Omental fat pad (tissue), 4 donors: ENCODE data around the gene SDF4. TPM values are rescaled to one million over a fixed set of nuclear protein-coding genes. Genes with fewer than 3 reads are reported as not detected.

Experiments used
- ATAC-seq: fragments of 150-250 bp; one replicate; pipeline ENCODE4 v1.9.1; 2016; ENCODE audit warnings: mild to moderate bottlenecking, moderate library complexity; ENCODE audit not compliant: low FRiP score
- DNase-seq: peaks from one replicate; pipeline ENCODE4 v3.0.0-alpha.2; 2019; ENCODE audit warnings: low spot score
- total RNA-seq, 4 donors: library from RNA; depleted of rRNA; stranded (reverse); fragments of >200 nt; gene quantifications; one replicate each; pipeline ENCODE4 v1.1.0, GENCODE V29; 2016
- TF ChIP-seq, protein P1 (sequence below), 3 donors: fragments of 450-650 bp; IDR thresholded peaks; one replicate each; pipeline ENCODE4 v1.5.1; 2016 to 2017; ENCODE audit warnings: antibody characterized with exemption in 3 of 3, mild to moderate bottlenecking in 3 of 3, moderate library complexity in 2 of 3

SDF4 gene
- total RNA-seq, 4 donors from 2014 or later: 78.3 to 122 (median 98.8) TPM

DNA sequence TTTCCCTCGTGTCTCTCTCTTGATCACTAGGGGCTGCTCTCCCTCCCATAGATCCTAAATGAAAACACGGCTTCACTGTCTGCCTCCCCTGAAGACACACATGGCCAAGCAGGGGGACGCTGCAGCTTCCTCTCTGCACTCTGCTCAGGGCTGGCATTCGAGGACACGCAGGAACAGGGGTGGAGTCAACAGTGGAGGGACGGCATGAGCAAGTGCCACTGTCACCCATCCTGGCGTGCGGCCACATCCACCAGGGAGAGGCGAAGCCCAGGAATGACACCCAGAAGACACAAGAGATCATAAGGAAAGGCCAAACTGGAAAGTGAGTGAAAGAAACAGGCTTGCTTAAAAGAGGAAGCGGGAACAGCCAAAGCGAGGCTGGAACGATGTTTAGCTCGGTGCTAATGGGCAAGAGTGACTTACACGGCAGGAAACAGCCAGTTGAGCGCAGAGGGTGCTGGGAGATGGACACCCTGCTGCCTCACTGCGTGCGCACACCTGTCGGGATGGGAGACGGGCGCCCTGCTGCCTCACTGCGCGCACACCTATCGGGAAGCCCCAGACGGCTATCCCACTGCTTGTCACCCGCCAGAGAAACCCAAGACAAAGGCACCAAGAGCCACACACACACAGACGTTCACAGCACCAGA lies 28.3 kb upstream of the SDF4 start:
- TF ChIP-seq, protein P1, sequence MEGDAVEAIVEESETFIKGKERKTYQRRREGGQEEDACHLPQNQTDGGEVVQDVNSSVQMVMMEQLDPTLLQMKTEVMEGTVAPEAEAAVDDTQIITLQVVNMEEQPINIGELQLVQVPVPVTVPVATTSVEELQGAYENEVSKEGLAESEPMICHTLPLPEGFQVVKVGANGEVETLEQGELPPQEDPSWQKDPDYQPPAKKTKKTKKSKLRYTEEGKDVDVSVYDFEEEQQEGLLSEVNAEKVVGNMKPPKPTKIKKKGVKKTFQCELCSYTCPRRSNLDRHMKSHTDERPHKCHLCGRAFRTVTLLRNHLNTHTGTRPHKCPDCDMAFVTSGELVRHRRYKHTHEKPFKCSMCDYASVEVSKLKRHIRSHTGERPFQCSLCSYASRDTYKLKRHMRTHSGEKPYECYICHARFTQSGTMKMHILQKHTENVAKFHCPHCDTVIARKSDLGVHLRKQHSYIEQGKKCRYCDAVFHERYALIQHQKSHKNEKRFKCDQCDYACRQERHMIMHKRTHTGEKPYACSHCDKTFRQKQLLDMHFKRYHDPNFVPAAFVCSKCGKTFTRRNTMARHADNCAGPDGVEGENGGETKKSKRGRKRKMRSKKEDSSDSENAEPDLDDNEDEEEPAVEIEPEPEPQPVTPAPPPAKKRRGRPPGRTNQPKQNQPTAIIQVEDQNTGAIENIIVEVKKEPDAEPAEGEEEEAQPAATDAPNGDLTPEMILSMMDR (IDR thresholded peaks at IDR 0.05): no peak
- ATAC-seq (no peak), DNase-seq (no peak)

- TF ChIP-seq, protein P1 (IDR thresholded peaks at IDR 0.05): no peak
- DNase-seq (no peak), ATAC-seq (no peak)
Observed at GRCh38 chr1:1259540-1259939, 27.7 kb upstream of the SDF4 start.

DNA sequence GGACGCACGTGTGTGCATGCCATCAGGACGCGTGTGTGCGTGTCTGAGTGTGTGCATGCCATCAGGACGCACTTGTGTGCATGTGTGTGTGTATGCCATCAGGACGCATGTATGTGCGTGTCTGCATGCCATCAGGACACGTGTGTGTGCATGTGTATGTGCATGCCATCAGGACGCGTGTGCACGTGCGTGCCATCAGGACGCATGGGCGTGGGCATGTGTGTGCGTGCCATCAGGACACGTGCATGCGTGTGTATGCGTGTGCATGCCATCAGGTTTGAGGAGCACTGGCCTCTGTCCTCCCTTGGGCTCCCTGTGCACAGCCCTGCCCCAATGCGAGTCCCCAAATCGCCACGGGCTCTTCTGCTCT lies 27.3 kb upstream of the SDF4 start:
- TF ChIP-seq, protein P1 (IDR thresholded peaks at IDR 0.05): no peak
- no peak for DNase-seq
- no peak for ATAC-seq

GRCh38 chr1:1256956-1257871 lies 25.4 kb upstream of the SDF4 start:
- DNase-seq (no peak), ATAC-seq (no peak)
- TF ChIP-seq, protein P1 (IDR thresholded peaks at IDR 0.05): no peak

DNA sequence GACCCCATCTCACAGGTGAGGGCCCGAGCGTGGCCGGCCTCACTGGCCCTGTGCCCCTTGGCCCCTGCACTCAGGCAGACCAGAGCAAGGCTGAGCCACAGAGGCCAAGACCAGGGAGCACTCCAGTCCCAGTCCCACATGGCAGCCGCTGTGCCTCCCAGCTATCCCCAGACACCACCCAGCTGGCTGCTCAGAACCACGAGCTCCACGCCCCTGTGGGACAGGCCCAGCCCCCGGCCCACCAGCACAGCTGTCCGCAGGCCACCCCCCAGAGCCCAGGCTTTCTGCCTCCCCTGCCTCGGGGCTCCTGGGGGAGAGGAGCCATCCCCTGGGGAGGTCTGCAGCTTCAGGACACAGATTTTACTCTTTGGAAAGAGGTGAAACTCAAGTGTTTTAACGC lies 23.8 kb upstream of the SDF4 start:
- TF ChIP-seq, protein P1 (IDR thresholded peaks at IDR 0.05): no peak
- DNase-seq: no peak
- no peak for ATAC-seq

- no peak for ATAC-seq
- TF ChIP-seq, protein P1 (IDR thresholded peaks at IDR 0.05): no peak
- no peak for DNase-seq
Observed at GRCh38 chr1:1255078-1255477, 23.3 kb upstream of the SDF4 start.

DNA sequence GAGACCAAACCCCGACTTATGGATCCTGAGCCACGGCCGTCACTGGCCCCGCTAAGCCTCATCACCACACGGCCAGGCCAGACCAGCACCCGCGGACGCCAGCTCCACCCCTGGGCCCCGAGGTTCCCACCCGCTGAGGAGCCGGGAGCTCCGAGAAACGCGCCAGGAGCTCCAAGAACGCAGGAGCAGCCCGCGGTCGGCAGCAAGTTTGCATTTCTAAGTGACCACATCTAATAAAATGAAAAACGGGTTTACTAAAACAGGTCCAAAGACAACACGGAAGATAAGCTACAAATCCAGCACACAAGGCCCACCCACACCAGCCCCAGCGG lies 22.8 kb upstream of the SDF4 start:
- DNase-seq: no peak
- ATAC-seq: no peak
- TF ChIP-seq, protein P1 (IDR thresholded peaks at IDR 0.05): no peak
